HepG2 (cell line): ENCODE results near the gene MAPRE3. TPM values are rescaled to one million over a fixed set of nuclear protein-coding genes. Genes with fewer than 3 reads are reported as not detected.

ENCODE experiments used
- ELF3 ChIP-seq: IDR thresholded peaks from 2 replicates; pipeline ENCODE4 v1.6.1; 2016; ENCODE audit warnings: missing genetic modification reagents, missing compliant biosample characterization
- HIVEP1 ChIP-seq: sonication (generic); formaldehyde crosslinking; IDR thresholded peaks from 2 replicates; pipeline ENCODE4 v1.4.0; 2020; ENCODE audit warnings: mild to moderate bottlenecking, missing genetic modification reagents
- IRF9 ChIP-seq: sonication (generic); formaldehyde crosslinking; IDR thresholded peaks from 2 replicates; pipeline ENCODE4 v1.8.0; 2022; ENCODE audit warnings: missing genetic modification reagents, mild to moderate bottlenecking, borderline replicate concordance
- MLXIP ChIP-seq: sonication (generic); formaldehyde crosslinking; IDR thresholded peaks from 2 replicates; pipeline ENCODE4 v1.9.0; 2021; ENCODE audit warnings: missing genetic modification reagents, borderline replicate concordance
- NRL ChIP-seq: sonication (generic); formaldehyde crosslinking; IDR thresholded peaks from 2 replicates; pipeline ENCODE4 v1.5.0; 2020; ENCODE audit warnings: missing genetic modification reagents, mild to moderate bottlenecking, moderate library complexity, borderline replicate concordance
- SP2 ChIP-seq: sonication (generic); formaldehyde crosslinking; IDR thresholded peaks from 2 replicates; pipeline ENCODE4 v1.5.1; 2020; ENCODE audit warnings: mild to moderate bottlenecking, missing genetic modification reagents
- ZNF451 ChIP-seq: sonication (generic); formaldehyde crosslinking; IDR thresholded peaks from 2 replicates; pipeline ENCODE4 v1.5.0; 2020; ENCODE audit warnings: mild to moderate bottlenecking, missing genetic modification reagents
- ZNF510 ChIP-seq: sonication (generic); formaldehyde crosslinking; IDR thresholded peaks from 2 replicates; pipeline ENCODE4 v1.4.0; 2020; ENCODE audit warnings: low read depth, mild to moderate bottlenecking, missing genetic modification reagents
- polyA plus RNA-seq, 8 experiments: library from polyadenylated mRNA; depleted of rRNA in 3 of 8; stranded (reverse) in 7 of 8; unstranded in 1 of 8; fragments of >200 nt; fragmentation: Illumina TruSeq in 4 of 8; extraction: Trizol in 4 of 8; gene quantifications; 2 replicates each; pipeline versions ENCODE4 v1.2.1 to v1.2.3, GENCODE V29; 2011 to 2016; ENCODE audit warnings: low read depth in 4 of 8, missing spikeins in 1 of 8, mixed read lengths in 1 of 8; ENCODE audit not compliant: insufficient read depth in 1 of 8
- total RNA-seq, 5 experiments: library from RNA; depleted of rRNA; stranded (reverse); fragments of >200 nt; fragmentation: Illumina TruSeq; extraction: Trizol; gene quantifications; 2 replicates each; pipeline ENCODE4 v1.2.3, GENCODE V29; 2016; ENCODE audit warnings: low read depth in 1 of 5
- TF ChIP-seq, protein P1 (sequence below): IDR thresholded peaks from 2 replicates; pipeline ENCODE4 v1.6.1; 2016; ENCODE audit warnings: low read depth
- TF ChIP-seq, protein P2 (sequence below): sonication (generic); formaldehyde crosslinking; IDR thresholded peaks from 2 replicates; pipeline ENCODE4 v1.8.1; 2023; ENCODE audit warnings: mild to moderate bottlenecking, missing genetic modification reagents
- TF ChIP-seq, protein P3 (sequence below): sonication (generic); formaldehyde crosslinking; IDR thresholded peaks from 2 replicates; pipeline ENCODE4 v1.5.1; 2020; ENCODE audit warnings: mild to moderate bottlenecking, missing genetic modification reagents

MAPRE3 gene
- total and polyA plus RNA-seq, 2 of the 13 experiments (the other 11 are each of a cell fraction or from before 2014, with no cell fraction given) = 0.31 to 0.91 TPM

- TF ChIP-seq, protein P1, sequence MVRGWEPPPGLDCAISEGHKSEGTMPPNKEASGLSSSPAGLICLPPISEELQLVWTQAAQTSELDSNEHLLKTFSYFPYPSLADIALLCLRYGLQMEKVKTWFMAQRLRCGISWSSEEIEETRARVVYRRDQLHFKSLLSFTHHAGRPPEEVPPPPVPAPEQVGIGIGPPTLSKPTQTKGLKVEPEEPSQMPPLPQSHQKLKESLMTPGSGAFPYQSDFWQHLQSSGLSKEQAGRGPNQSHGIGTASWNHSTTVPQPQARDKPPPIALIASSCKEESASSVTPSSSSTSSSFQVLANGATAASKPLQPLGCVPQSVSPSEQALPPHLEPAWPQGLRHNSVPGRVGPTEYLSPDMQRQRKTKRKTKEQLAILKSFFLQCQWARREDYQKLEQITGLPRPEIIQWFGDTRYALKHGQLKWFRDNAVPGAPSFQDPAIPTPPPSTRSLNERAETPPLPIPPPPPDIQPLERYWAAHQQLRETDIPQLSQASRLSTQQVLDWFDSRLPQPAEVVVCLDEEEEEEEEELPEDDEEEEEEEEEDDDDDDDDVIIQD (CRISPR knock-in tag) = no peak
- TF ChIP-seq IRF9 (CRISPR knock-in tag) (no peak), ELF3 (CRISPR knock-in tag) (no peak), NRL (CRISPR knock-in tag) (peak; percentile 79; the same call in 1 of the 2 replicates), SP2 (no peak), MLXIP (no peak), ZNF451 (CRISPR knock-in tag) (0 out of 2 replicates have a peak, but pooled peaks have one; percentile 15), HIVEP1 (CRISPR knock-in tag) (no peak), ZNF510 (CRISPR knock-in tag) (no peak)
- TF ChIP-seq, protein P2, sequence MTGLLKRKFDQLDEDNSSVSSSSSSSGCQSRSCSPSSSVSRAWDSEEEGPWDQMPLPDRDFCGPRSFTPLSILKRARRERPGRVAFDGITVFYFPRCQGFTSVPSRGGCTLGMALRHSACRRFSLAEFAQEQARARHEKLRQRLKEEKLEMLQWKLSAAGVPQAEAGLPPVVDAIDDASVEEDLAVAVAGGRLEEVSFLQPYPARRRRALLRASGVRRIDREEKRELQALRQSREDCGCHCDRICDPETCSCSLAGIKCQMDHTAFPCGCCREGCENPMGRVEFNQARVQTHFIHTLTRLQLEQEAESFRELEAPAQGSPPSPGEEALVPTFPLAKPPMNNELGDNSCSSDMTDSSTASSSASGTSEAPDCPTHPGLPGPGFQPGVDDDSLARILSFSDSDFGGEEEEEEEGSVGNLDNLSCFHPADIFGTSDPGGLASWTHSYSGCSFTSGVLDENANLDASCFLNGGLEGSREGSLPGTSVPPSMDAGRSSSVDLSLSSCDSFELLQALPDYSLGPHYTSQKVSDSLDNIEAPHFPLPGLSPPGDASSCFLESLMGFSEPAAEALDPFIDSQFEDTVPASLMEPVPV (CRISPR knock-in tag) = no peak
- TF ChIP-seq, protein P3, sequence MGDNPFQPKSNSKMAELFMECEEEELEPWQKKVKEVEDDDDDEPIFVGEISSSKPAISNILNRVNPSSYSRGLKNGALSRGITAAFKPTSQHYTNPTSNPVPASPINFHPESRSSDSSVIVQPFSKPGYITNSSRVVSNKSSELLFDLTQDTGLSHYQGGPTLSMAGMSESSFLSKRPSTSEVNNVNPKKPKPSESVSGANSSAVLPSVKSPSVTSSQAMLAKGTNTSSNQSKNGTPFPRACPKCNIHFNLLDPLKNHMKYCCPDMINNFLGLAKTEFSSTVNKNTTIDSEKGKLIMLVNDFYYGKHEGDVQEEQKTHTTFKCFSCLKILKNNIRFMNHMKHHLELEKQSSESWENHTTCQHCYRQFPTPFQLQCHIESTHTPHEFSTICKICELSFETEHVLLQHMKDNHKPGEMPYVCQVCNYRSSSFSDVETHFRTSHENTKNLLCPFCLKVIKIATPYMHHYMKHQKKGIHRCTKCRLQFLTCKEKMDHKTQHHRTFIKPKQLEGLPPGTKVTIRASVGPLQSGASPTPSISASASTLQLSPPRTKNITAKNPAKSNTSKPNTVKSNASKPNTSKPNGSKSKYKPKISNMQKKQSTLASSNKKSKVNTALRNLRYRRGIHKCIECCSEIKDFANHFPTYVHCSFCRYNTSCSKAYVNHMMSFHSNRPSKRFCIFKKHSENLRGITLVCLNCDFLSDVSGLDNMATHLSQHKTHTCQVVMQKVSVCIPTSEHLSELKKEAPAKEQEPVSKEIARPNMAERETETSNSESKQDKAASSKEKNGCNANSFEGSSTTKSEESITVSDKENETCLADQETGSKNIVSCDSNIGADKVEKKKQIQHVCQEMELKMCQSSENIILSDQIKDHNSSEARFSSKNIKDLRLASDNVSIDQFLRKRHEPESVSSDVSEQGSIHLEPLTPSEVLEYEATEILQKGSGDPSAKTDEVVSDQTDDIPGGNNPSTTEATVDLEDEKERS (CRISPR knock-in tag) = no peak
Measured at GRCh38 chr2:26924731-26925099, 45.7 kb upstream of the MAPRE3 start (continued).
